PC-9 (cell line): ENCODE data around the gene ZNF467. TPM values are rescaled to one million over a fixed set of nuclear protein-coding genes. Genes with fewer than 3 reads are reported as not detected.

ENCODE experiments used
- BruUV-seq: library from RNA; stranded (reverse); fragments of 400-500 nt; replicated peaks from 2 replicates; lab custom pipeline; 2021; lab: Mats Ljungman, UMichigan
- CTCF ChIA-PET: fragments of 300-600 bp; sonication (Branson Sonifier 250); formaldehyde crosslinking; loops from one replicate; lab custom pipeline; 2022; ENCODE audit warnings: antibody characterized with exemption; lab: Charles Lee
- POLR2A ChIA-PET: fragments of 300-600 bp; sonication (Branson Sonifier 250); formaldehyde crosslinking; loops from one replicate; lab custom pipeline; 2022; ENCODE audit warnings: antibody characterized with exemption; ENCODE audit not compliant: unreplicated experiment; lab: Charles Lee
- DNase-seq, 2 experiments: peaks; one replicate each; pipeline versions ENCODE4 v3.0.0 to v3.0.0-alpha.2; 2015 to 2022; ENCODE audit warnings: mixed read lengths in 1 of 2
- H2AFZ ChIP-seq: fragments of 200-600 bp; sonication (generic); 2 replicates; pipeline ENCODE4 v1.8.1; 2017; ENCODE audit warnings: antibody characterized with exemption
- H3F3A ChIP-seq: fragments of 200-600 bp; sonication (generic); 2 replicates; pipeline ENCODE4 v1.8.1; 2017; ENCODE audit warnings: antibody characterized with exemption, mild to moderate bottlenecking, low read depth; ENCODE audit not compliant: insufficient read depth
- H3K27ac ChIP-seq: fragments of 200-600 bp; sonication (generic); 2 replicates; pipeline ENCODE4 v1.6.1; 2016; ENCODE audit warnings: mixed run types
- H3K27me3 ChIP-seq: fragments of 200-600 bp; sonication (generic); 2 replicates; pipeline ENCODE4 v1.6.1; 2016; ENCODE audit warnings: low read depth, mixed run types; ENCODE audit not compliant: insufficient read depth
- H3K36me3 ChIP-seq: fragments of 200-600 bp; sonication (generic); 2 replicates; pipeline ENCODE4 v1.6.1; 2016; ENCODE audit warnings: low read depth, mixed run types
- H3K4me1 ChIP-seq: fragments of 200-600 bp; sonication (generic); replicated peaks from 2 replicates; pipeline ENCODE4 v1.6.1; 2016; ENCODE audit warnings: mixed run types; ENCODE audit not compliant: insufficient read depth
- H3K4me2 ChIP-seq: fragments of 200-600 bp; sonication (generic); 2 replicates; pipeline ENCODE4 v1.6.1; 2017; ENCODE audit warnings: mixed run types
- H3K4me3 ChIP-seq: fragments of 200-600 bp; sonication (generic); 2 replicates; pipeline ENCODE4 v1.6.1; 2016; ENCODE audit warnings: mixed run types
- H3K79me2 ChIP-seq: fragments of 200-600 bp; sonication (generic); 2 replicates; pipeline ENCODE4 v1.6.1; 2017; ENCODE audit warnings: low read depth, mixed run types
- H3K9me2 ChIP-seq: fragments of 200-600 bp; sonication (generic); 2 replicates; pipeline ENCODE4 v1.8.1; 2017; ENCODE audit warnings: mild to moderate bottlenecking; ENCODE audit not compliant: insufficient read depth
- H3K9me3 ChIP-seq: fragments of 200-600 bp; sonication (generic); 2 replicates; pipeline ENCODE4 v1.8.1; 2016; ENCODE audit warnings: low read depth; ENCODE audit not compliant: insufficient read depth
- H4K20me1 ChIP-seq: fragments of 200-600 bp; sonication (generic); 2 replicates; pipeline ENCODE4 v1.8.1; 2017; ENCODE audit not compliant: insufficient read depth
- CTCF ChIP-seq: fragments of 200-600 bp; sonication (generic); conservative IDR thresholded peaks from 2 replicates; pipeline ENCODE4 v1.6.1; 2017; ENCODE audit warnings: mixed run types, antibody characterized with exemption, mild to moderate bottlenecking, moderate library complexity
- EZH2 ChIP-seq: fragments of 200-600 bp; sonication (generic); IDR thresholded peaks from 2 replicates; pipeline ENCODE4 v1.8.0; 2017; ENCODE audit warnings: antibody characterized with exemption, low read depth
- intact Hi-C: fragments of 100-400 bp; cut with micrococcal nuclease; formaldehyde crosslinking; loops from one replicate; pipeline ENCODE4 v1.10.0; 2022; ENCODE audit not compliant: unreplicated experiment
- total RNA-seq: library from RNA; stranded (reverse); gene quantifications from 2 replicates; pipeline ENCODE4 v1.2.3, GENCODE V29; 2021

Gene ZNF467
- total RNA-seq, 1 experiment from 2014 or later, result 6.6 TPM

DNA sequence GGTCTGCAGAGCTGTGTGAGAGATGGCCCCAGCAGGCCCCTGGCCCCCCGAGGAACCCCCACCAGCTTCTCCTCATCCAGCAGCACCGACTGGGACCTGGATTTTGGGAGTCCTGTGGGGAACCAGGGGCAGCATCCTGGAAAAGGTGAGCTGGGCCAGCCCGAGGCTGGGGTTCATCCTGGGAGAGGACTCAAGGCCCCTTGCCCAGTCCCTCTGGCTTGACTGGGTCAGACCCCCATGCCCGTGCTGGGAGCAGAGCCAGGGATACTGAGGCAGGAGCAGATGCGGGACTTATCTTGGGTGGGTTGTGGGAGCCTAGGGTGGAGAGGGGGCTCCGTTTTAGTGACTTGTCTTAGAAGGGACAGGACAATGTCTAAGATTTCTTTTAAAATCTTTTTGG, 47.5 kb downstream of the ZNF467 start:
- Histone ChIP-seq H2AFZ (no peak overlapping the region), H3K27ac (no peak overlapping the region), H3K79me2 (no peaks in the 10 kb centered on the region), H3K27me3 (no peaks in the 10 kb centered on the region), H3K36me3 (no peaks in the 10 kb centered on the region), H3F3A (no peaks in the 10 kb centered on the region), H3K4me1 (no peaks in the 10 kb centered on the region), H3K9me3 (no peaks in the 10 kb centered on the region), H3K4me2 (no peak overlapping the region), H4K20me1 (no peaks in the 10 kb centered on the region), H3K4me3 (no peak overlapping the region), H3K9me2 (no peaks in the 10 kb centered on the region)
- BruUV-seq, result no TSS peak
- POLR2A ChIA-PET, result no interaction called here
- TF ChIP-seq EZH2 (no peak), CTCF (no peak)
- DNase-seq, result peak in 1 of 2 experiments; percentile 12
- intact Hi-C loops, result no loop called here
- CTCF ChIA-PET, result no interaction called here

DNA sequence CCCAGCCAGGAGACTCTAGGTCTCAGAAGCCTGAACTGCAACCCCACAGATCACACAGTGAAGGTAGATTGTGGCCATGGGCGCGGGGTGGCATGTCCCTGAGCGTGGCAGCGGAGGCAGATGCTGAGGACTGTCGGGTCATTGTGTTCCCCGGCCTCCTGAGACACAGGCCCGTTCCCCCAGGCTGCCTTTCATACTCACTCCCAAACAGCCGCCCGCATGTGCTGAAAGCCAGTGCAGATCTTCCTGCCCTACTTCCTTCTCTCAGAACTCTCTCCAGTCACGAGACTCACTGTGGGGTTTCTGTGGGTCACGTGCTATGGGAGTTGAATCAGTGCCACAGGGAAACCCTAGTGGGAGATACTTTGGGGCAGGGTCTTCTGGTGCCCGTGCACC, 48.0 kb downstream of the ZNF467 start:
- DNase-seq, result peak in 1 of 2 experiments; percentile 6
- TF ChIP-seq CTCF, result no peak
- TF ChIP-seq EZH2, result no peak
- H2AFZ ChIP-seq, result no peak overlapping the region
- no peaks in the 10 kb centered on the region for H3K36me3 ChIP-seq
- no peaks in the 10 kb centered on the region for H3K9me3 ChIP-seq
- H3K79me2 ChIP-seq, result no peaks in the 10 kb centered on the region
- BruUV-seq, result no TSS peak
- no peaks in the 10 kb centered on the region for H4K20me1 ChIP-seq
- no peak overlapping the region for H3K4me3 ChIP-seq
- no peak overlapping the region for H3K27ac ChIP-seq
- POLR2A ChIA-PET, result no interaction called here
- H3K27me3 ChIP-seq, result no peaks in the 10 kb centered on the region
- H3K4me1 ChIP-seq, result no peaks in the 10 kb centered on the region
- H3K4me2 ChIP-seq, result no peak overlapping the region
- no peaks in the 10 kb centered on the region for H3K9me2 ChIP-seq
- H3F3A ChIP-seq, result no peaks in the 10 kb centered on the region
- intact Hi-C loops, result no loop called here
- CTCF ChIA-PET, result no interaction called here

DNA sequence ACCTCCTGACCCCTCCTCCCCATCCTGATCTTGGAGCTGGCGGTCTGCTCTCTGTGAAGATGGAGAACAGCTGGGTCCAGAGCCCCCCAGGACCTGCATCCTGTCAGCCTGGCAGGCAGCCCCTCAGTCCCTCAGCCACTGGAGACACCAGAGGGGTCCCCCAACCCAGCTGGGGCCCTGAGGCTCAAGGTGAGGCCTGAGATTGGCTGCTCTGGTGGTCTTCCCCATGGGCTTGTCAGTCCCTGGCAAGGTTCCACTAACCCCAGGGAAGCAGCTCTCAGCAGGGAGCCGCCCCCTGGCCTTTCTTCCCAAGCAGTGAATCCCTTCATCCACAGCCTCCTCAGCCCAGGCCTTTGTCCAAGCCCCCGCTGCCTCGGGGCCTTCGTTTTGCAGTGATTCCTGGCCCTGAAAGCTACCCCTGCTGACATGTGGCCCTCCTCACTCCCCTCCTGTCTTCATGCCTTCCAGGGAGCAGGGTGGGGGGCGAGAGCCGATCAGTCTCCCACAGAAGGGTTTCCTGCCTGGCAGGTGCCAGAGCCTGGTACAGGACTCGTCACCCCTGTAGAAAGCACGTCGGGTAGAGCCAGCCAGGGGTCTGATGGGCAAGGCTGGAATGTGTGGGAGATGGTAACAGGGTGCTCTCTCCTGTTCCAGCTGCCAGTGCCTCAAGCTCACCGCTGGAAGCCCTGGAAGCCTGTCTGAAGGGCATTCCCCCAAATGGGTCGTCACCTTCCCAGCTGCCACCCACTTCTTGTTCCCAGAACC, 48.5 kb downstream of the ZNF467 start:
- no peaks in the 10 kb centered on the region for H3K9me3 ChIP-seq
- H3K4me3 ChIP-seq, result no peak overlapping the region
- no peaks in the 10 kb centered on the region for H4K20me1 ChIP-seq
- H3F3A ChIP-seq, result no peaks in the 10 kb centered on the region
- intact Hi-C loops, result no loop called here
- TF ChIP-seq CTCF, result no peak
- TF ChIP-seq EZH2, result no peak
- H3K4me2 ChIP-seq, result no peak overlapping the region
- peak in 1 of 2 experiments; percentile 12 for DNase-seq
- no peaks in the 10 kb centered on the region for H3K9me2 ChIP-seq
- no peaks in the 10 kb centered on the region for H3K4me1 ChIP-seq
- no peaks in the 10 kb centered on the region for H3K36me3 ChIP-seq
- no peaks in the 10 kb centered on the region for H3K27me3 ChIP-seq
- CTCF ChIA-PET, result no interaction called here
- H2AFZ ChIP-seq, result no peak overlapping the region
- POLR2A ChIA-PET, result no interaction called here
- no TSS peak for BruUV-seq
- H3K79me2 ChIP-seq, result no peaks in the 10 kb centered on the region
- H3K27ac ChIP-seq, result no peak overlapping the region
